K562 (cell line): ENCODE results near the gene ZNF487. TPM values are rescaled to one million over a fixed set of nuclear protein-coding genes. Genes with fewer than 3 reads are reported as not detected.

ENCODE experiments used
- ATF7 ChIP-seq: fragments of 450-650 bp; IDR thresholded peaks from 2 replicates; pipeline ENCODE4 v1.7.1; 2014; ENCODE audit warnings: mild to moderate bottlenecking, moderate library complexity
- CREM ChIP-seq: IDR thresholded peaks from 2 replicates; pipeline ENCODE4 v1.6.1; 2014; ENCODE audit warnings: antibody characterized with exemption, low read depth
- DMBX1 ChIP-seq: fragments of 250-450 bp; sonication (Bioruptor Pico); IDR thresholded peaks from 2 replicates; pipeline ENCODE4 v1.8.0; 2022; ENCODE audit warnings: inconsistent platforms, mild to moderate bottlenecking, moderate library complexity, borderline replicate concordance
- ETV6 ChIP-seq, 3 experiments: fragments of 150-350 bp in 1 of 3; sonication (generic) in 1 of 3; formaldehyde crosslinking in 1 of 3; IDR thresholded peaks; 2 replicates each; pipeline versions ENCODE4 v1.6.1 to v1.8.0; 2014 to 2022; ENCODE audit warnings: borderline replicate concordance in 2 of 3, low read depth in 2 of 3, antibody characterized with exemption in 1 of 3, low read length in 1 of 3, mild to moderate bottlenecking in 1 of 3, missing genetic modification reagents in 1 of 3
- HCFC1 ChIP-seq: IDR thresholded peaks from 2 replicates; pipeline ENCODE4 v1.6.1; 2012; ENCODE audit warnings: low read depth, low read length, improper control_type of control experiment
- HDAC8 ChIP-seq: fragments of 450-650 bp; IDR thresholded peaks from 2 replicates; pipeline ENCODE4 v1.6.1; 2016; ENCODE audit warnings: mild to moderate bottlenecking, missing genetic modification characterization, moderate library complexity, missing compliant biosample characterization
- HIVEP1 ChIP-seq: fragments of 250-450 bp; sonication (Bioruptor Pico); IDR thresholded peaks from 2 replicates; pipeline ENCODE4 v1.4.0; 2020; ENCODE audit warnings: mild to moderate bottlenecking
- HOMEZ ChIP-seq: fragments of 250-450 bp; sonication (Bioruptor Pico); IDR thresholded peaks from 2 replicates; pipeline ENCODE4 v1.4.0; 2020; ENCODE audit warnings: mild to moderate bottlenecking, moderate library complexity
- HSF4 ChIP-seq: fragments of 250-450 bp; sonication (Bioruptor Pico); IDR thresholded peaks from 2 replicates; pipeline ENCODE4 v2.1.2; 2022; ENCODE audit warnings: mild to moderate bottlenecking, moderate library complexity, borderline replicate concordance
- MLX ChIP-seq, 2 experiments: fragments of 450-650 bp in 1 of 2; sonication (generic) in 1 of 2; formaldehyde crosslinking; conservative IDR thresholded peaks; 2 replicates each; pipeline versions ENCODE4 v1.4.0 to v1.8.1; 2020 to 2022; ENCODE audit warnings: mild to moderate bottlenecking in 1 of 2, missing genetic modification reagents in 1 of 2
- MTA1 ChIP-seq: fragments of 450-650 bp; IDR thresholded peaks from 2 replicates; pipeline ENCODE4 v1.6.1; 2017; ENCODE audit warnings: borderline replicate concordance
- NFIX ChIP-seq: fragments of 250-450 bp; sonication (Bioruptor Pico); IDR thresholded peaks from 2 replicates; pipeline ENCODE4 v1.4.0; 2020; ENCODE audit warnings: low read depth, mild to moderate bottlenecking, moderate library complexity
- NFRKB ChIP-seq: fragments of 450-650 bp; IDR thresholded peaks from 2 replicates; pipeline ENCODE4 v1.6.1; 2016; ENCODE audit warnings: low read depth
- NRF1 ChIP-seq, 2 experiments: fragments of 450-650 bp; IDR thresholded peaks in 1 of 2; conservative IDR thresholded peaks in 1 of 2; 2 replicates each; pipeline ENCODE4 v1.6.1; 2014; ENCODE audit warnings: mild to moderate bottlenecking in 2 of 2
- PHB ChIP-seq: fragments of 250-450 bp; sonication (Bioruptor Pico); IDR thresholded peaks from 2 replicates; pipeline ENCODE4 v1.5.0; 2021
- RAD51 ChIP-seq: fragments of 450-650 bp; IDR thresholded peaks from 2 replicates; pipeline ENCODE4 v1.7.1; 2016; ENCODE audit warnings: low read depth, mild to moderate bottlenecking, borderline replicate concordance
- SMAD4 ChIP-seq: fragments of 250-450 bp; sonication (Bioruptor Pico); conservative IDR thresholded peaks from 2 replicates; pipeline ENCODE4 v1.8.0; 2021; ENCODE audit warnings: inconsistent platforms, mild to moderate bottlenecking, moderate library complexity
- STAT5B ChIP-seq: fragments of 250-450 bp; sonication (Bioruptor Pico); IDR thresholded peaks from 2 replicates; pipeline ENCODE4 v1.8.0; 2021; ENCODE audit warnings: mild to moderate bottlenecking, inconsistent platforms
- XRCC3 ChIP-seq: fragments of 450-650 bp; IDR thresholded peaks from 2 replicates; pipeline ENCODE4 v1.6.1; 2017; ENCODE audit warnings: mild to moderate bottlenecking, moderate library complexity
- XRCC4 ChIP-seq: IDR thresholded peaks from one replicate; pipeline ENCODE4 v1.6.1; 2011; ENCODE audit not compliant: insufficient read depth, insufficient read length; ENCODE audit errors: extremely low read depth
- XRCC5 ChIP-seq: fragments of 200-400 bp; formaldehyde crosslinking; IDR thresholded peaks from 2 replicates; pipeline ENCODE4 v1.6.1; 2017; ENCODE audit warnings: low read depth, mild to moderate bottlenecking, low read length
- ZFX ChIP-seq: sonication (generic); formaldehyde crosslinking; IDR thresholded peaks from 2 replicates; pipeline ENCODE4 v1.8.0; 2022; ENCODE audit warnings: mild to moderate bottlenecking, missing genetic modification reagents, moderate library complexity
- ZNF282 ChIP-seq: sonication (generic); formaldehyde crosslinking; IDR thresholded peaks from 2 replicates; pipeline ENCODE4 v1.8.1; 2023; ENCODE audit warnings: missing genetic modification reagents
- ZNF398 ChIP-seq: fragments of 250-450 bp; sonication (Bioruptor Pico); IDR thresholded peaks from 2 replicates; pipeline ENCODE4 v1.8.0; 2021; ENCODE audit warnings: moderate library complexity, mild to moderate bottlenecking, inconsistent platforms
- ZNF764 ChIP-seq: fragments of 250-450 bp; sonication (Bioruptor Pico); IDR thresholded peaks from 2 replicates; pipeline ENCODE4 v1.4.0; 2020; ENCODE audit warnings: low read depth, mild to moderate bottlenecking, moderate library complexity
- ZNF785 ChIP-seq: fragments of 250-450 bp; sonication (Bioruptor Pico); IDR thresholded peaks from 2 replicates; pipeline ENCODE4 v1.4.0; 2020; ENCODE audit warnings: mild to moderate bottlenecking
- polyA plus RNA-seq, 8 experiments: library from polyadenylated mRNA; depleted of rRNA in 4 of 8; stranded (reverse) in 5 of 8; unstranded in 3 of 8; fragments of >200 nt; fragmentation: Nextera tagmentation in 2 of 8; fragmentation: Illumina TruSeq in 1 of 8; extraction: Ambion mirVana in 2 of 8; extraction: Trizol in 1 of 8; gene quantifications; 2 replicates each; pipeline versions ENCODE4 v1.2.1 to v1.2.3, GENCODE V29; 2011 to 2014; ENCODE audit warnings: inconsistent platforms in 1 of 8, missing spikeins in 1 of 8
- total RNA-seq, 7 experiments: library from RNA; depleted of rRNA in 6 of 7; stranded (reverse); fragments of >200 nt in 6 of 7; fragmentation: Illumina TruSeq in 2 of 7; extraction: Trizol in 2 of 7; gene quantifications; 2 replicates each; pipeline versions ENCODE4 v1.2.1 to v1.2.3, GENCODE V29; 2011 to 2021; ENCODE audit warnings: low replicate concordance in 1 of 7

Gene ZNF487
- total and polyA plus RNA-seq, 9 of the 15 experiments (the other 6 are each of a cell fraction or from before 2014, with no cell fraction given), result 1.9 to 6.5 (median 4.2) TPM

- TF ChIP-seq DMBX1 (CRISPR knock-in tag) (peak; percentile 43; the same call in 1 of the 2 replicates), CREM (peak; percentile 96), PHB (CRISPR knock-in tag) (peak; percentile 59; the same call in 1 of the 2 replicates), HDAC8 (tag) (peak; percentile 92), HCFC1 (peak; percentile 56), ZNF398 (CRISPR knock-in tag) (no peak), ZNF785 (CRISPR knock-in tag) (no peak), NRF1 (conservative IDR thresholded peaks at IDR 0.05 in 1 of 2, IDR thresholded peaks at IDR 0.05 in 1 of 2) (peak; percentile 89 to 90), HIVEP1 (peak; percentile 64; the same call in 1 of the 2 replicates), ATF7 (peak; percentile 90), XRCC4 (no peak), RAD51 (no peak), XRCC3 (no peak), ZNF764 (CRISPR knock-in tag) (peak; percentile 83), HOMEZ (CRISPR knock-in tag) (0 out of 2 replicates have a peak, but pooled peaks have one; percentile 23), MTA1 (peak; percentile 68; the same call in 1 of the 2 replicates), ETV6 (IDR thresholded peaks at IDR 0.05; ENCODE audit: borderline replicate concordance in 1 of 2, low read depth in 2 of 2, low read length in 1 of 2) (peak in 1 of 2 experiments; percentile 75; a peak in 1 of 4 replicates), ETV6 (CRISPR knock-in tag; IDR thresholded peaks at IDR 0.05; ENCODE audit: borderline replicate concordance) (no peak), NFIX (CRISPR knock-in tag) (no peak), HSF4 (CRISPR knock-in tag) (no peak), STAT5B (CRISPR knock-in tag) (no peak), SMAD4 (CRISPR knock-in tag) (peak; percentile 84), MLX (CRISPR knock-in tag; conservative IDR thresholded peaks at IDR 0.05) (peak in 1 of 2 experiments; percentile 66; a peak in 1 of 4 replicates), ZNF282 (CRISPR knock-in tag) (peak; percentile 95; the same call in 1 of the 2 replicates), XRCC5 (no peak; the same call in 1 of the 2 replicates), ZFX (CRISPR knock-in tag) (peak; percentile 98), NFRKB (no peak)
Observed at GRCh38 chr10:43408710-43409384, 28.1 kb upstream of the ZNF487 start, which contains the start of gene HNRNPF (continued).
